HG03354 (cell line): ENCODE data around the gene PIP4K2A.
"Not testable (repeated sequence)": the region's sequence is repeated elsewhere in the genome, so short reads cannot be mapped to it uniquely, and the experiment has no call there.

ENCODE experiments used
- ATAC-seq: cut with Tn5 transposase; IDR thresholded peaks from one replicate; pipeline ENCODE4 v1.9.1; 2021; ENCODE audit warnings: mild to moderate bottlenecking; ENCODE audit not compliant: unreplicated experiment, poor library complexity, severe bottlenecking

The PIP4K2A gene

DNA sequence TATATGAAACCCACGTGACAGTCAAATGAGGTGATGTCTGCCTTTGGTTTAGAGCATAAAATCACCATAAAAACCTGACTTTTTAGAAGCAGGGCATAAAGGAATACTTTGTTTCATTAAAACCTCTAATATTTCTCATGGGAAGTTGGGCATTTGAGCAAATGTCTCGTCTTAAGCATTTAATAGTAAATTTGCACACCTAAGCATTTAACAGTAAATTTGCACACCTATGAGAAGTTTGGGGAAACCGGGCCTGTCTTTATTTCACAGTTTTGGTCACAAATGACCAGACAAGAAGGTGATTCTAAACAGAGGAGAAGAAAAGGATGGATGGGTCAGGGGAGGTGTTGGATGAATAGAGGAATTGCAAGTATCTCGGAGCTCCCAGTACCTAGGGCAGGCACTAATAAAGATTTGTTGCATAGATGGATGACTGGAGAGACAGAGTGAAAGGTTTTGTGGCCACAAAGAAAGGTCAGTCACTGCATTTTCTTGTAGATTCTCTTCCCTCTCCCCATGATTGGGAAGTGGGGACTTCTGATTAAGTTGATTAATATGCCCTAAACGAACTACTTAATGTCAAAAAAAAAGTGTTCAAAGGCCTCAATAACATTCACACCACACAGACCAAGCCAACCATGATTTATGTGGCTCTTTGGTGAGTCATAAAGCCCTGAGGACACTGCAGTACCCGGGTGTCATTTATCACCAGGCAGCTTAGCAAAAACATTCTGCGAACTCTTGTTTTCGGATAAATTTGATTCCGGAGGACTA is 210.9 kb downstream of the PIP4K2A start:
- no peak for ATAC-seq

DNA sequence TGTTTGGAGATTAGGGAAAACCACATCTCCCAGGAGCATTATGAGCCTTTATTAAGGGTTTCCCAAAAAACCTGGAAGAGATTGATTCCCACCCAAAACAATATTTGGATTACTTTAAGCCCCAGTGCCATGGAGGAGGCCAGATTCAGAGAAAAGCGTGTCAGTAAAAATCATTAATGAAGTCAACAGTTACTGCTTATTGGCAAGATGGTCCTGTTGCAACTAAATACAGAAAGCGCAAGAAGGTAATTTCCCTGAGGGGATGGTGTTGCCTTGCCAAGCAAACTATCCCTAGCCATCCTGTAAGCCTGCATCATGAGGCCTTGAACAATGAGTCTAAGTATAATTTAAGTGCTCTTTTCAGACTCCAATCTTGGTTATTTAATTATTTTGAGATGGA is 212.5 kb downstream of the PIP4K2A start:
- ATAC-seq: no peak

DNA sequence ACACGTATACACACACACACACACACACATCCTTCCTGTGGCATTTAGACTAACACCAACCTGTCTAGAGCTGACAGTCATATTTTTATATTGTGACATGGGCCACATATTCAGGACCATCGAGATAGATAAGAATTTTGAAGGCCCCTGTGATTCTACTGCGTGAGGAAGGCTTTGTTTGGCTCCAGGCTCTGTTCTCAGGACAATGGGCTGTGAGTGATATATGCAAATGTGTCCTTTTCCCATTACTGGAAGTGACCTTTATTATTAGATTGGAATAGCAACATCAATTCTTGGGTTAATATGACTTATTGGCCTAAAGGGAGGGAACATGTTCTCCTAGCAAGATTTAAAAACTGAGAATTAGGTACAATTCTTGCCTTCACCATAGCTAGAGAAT is 213.0 kb downstream of the PIP4K2A start:
- ATAC-seq: no peak

DNA sequence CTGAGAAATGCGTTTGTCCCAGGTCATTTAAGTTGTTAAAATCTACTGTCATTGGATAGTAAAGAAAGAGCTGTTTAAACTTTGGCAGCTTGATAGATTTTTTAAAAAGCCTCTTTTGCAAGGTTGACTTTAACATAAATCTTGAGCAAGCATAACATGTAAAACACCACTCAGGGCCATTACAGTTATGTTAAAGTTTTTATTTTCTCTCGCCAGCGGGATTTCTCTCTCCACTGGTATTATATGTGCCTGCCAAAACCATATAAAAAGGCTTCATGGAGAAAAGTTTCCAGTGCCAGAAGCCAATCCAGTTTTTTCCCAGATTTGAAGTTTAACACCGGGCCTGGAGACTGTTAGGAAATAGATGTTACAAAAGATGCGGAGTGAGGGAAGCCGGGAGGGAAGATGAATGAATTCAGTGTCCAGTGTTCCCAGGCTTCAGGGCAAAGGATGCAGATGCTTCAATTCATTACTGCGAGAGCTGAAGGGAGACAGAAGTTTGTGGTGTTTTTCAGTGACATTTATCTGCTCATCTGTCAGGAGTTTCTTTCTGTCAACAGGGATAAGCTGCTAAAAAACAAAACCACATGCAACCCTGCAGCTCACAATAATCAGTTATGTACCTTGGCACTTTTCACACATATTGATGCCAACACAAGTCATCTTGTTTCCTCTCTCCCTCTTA is 213.6 kb downstream of the PIP4K2A start:
- ATAC-seq: no peak

DNA sequence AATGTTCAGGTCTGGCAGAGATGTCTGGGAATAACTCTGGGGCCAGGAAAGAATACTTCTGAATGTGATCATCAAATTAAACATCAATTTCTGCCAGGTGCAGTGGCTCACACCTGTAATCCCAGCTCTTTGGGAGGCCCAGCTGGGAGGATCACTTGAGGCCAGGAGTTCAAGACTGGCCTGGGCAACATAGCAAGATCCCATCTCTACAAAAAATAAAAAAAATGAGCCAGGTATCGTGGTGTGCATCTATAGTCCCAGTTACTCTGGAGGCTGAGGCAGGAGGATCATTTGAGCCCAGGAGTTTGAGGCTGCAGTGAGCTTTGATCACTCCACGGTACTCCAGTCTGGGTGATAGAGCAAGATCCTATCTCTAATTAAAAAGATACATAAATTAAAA is 214.4 kb downstream of the PIP4K2A start:
- not testable (repeated sequence) for ATAC-seq

DNA sequence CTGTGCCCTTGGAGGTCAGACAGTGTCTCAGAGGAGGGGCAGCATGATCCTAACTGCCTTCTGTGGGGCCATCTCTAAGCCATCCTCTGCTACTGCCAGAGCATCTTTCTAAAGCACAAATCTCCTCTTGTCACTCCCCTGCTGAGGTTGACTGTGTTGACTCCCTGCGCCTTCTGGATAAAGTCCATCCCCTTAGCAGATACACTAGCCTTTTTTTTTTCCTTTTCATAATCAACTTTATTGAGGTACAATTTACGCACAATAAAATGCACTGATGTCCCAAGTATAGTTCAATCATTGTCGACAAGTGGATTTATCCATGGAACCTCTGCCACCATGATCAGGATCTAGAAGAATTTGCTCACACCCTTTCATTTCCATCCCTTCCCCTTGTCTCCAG is 219.0 kb downstream of the PIP4K2A start:
- no peak for ATAC-seq

DNA sequence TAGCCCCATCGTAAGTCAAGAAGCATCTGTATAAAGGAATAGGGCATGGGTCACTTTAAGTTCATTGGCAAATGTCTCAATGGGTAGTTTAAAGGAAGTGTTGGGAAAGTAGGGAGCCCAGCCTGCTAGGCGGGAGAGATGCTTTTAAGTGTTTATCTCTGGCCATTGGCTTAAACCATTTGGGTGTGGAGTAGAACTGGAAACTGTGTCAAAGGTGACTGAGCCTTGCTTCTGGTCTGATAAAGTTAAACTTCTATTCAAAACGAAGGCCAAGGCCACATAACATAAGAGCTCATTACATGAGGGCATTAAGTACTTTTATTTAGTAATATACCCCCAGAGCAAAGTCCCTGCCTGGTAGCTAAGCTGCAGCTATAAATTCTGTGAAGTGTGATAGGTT is 220.4 kb downstream of the PIP4K2A start:
- ATAC-seq: no peak

DNA sequence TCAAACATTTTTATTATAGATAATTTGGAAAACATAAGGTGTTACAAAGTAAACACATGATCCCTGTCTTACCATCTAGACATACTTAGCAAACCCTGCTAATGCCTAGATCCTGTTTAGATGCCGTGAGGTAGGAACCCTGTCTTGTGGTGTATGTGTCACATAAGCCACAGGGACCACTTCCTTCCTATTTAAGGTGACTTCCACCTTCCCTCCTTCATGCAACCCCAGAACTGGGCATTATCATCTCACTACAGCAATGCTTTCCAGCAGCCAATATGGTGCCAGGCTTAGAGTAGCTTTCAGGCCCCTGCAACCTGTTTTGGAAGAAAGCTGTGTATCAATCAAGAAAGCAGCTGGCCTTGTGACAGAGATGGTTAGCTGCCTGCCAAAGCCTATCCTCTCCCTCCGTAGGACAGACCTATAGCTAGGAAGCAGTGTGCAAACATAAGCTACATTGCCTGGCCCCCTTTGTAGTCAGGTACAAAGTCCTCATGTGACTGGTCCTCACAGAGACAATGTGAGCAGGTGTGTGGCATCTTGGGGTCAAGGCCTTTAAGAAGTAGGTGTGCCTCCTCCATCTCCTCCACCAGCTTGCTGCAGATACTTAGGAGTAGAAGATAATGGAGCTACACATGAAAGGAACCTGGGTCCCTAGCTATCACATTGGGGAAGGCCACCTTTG is 222.3 kb downstream of the PIP4K2A start:
- peak; percentile 38 for ATAC-seq

DNA sequence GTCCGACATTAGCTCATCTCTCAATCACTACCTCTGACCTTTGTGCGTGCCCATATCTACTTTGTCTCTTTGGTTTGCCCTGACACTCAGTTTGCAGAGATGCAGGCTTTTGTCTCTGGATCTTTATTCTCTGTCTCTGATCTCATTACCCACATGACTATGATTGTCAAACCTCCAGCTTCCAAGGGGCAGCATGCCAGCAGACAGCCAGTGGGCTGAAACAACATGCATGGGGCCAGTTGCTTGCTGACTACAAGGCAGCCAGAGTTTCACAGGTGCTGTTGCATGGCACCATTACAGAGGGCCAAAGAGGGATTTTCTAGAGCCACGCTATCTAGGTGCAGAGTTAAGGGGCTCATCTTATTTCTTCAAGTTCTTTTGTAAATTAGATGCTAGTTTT is 222.9 kb downstream of the PIP4K2A start:
- no peak for ATAC-seq

DNA sequence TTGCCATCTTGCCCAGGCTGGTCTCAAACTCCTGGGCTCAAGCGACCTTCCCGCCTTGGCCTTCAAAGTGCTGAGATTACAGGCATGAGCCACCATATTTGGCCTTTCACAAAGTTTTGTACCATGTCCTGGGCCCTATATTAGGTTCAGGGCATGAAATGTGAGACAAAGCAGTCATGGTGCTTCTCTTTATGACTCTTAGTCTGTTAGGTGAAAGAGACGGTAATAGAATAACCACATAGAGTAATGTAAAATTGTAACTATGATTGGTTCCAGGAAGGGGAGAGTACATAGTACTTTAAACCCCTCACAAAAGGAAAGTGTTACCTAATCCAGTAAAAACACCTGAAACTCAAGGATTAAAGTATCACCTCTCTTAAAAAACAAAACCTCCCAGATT is 224.4 kb downstream of the PIP4K2A start:
- peak; percentile 48 for ATAC-seq

DNA sequence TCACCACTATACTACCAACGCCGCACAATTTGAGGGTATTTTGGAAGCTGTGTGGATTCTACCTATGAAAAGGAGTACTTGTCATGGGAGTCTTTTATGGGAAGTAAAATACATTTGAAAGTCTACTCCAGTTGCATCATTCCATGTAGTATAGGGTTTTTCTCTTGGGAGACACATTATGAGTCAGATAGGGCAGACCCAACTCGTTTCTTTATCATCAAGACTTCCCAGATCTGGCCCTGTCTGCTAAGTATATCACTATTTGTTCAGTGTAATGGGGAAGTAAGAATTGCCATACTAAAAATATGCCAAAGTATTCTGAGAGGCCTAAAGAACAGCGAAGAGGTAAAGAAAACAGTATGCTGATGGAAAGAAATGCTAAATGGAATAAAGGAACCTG is 224.9 kb downstream of the PIP4K2A start:
- ATAC-seq: no peak

DNA sequence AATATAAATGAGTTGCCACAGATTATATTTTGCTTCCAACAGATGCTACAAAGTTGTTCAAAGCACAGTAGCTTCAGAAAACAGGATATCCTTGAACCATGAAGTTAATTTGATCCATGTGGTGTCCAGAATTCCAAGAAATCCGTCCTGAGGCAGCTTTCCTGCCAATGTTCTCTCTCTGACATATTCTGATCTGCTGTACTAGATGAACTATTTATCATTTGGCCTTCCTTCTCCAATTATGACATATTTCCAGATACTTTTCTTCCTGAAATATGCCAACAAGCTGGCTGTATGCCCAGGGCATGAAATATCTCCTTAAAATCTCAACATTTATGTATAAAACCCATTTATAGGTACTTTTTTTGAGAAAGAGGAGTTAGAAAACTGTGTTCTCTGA is 227.9 kb downstream of the PIP4K2A start:
- no peak for ATAC-seq
